ENCODE measurements around the gene RNF217.

Gene RNF217

DNA sequence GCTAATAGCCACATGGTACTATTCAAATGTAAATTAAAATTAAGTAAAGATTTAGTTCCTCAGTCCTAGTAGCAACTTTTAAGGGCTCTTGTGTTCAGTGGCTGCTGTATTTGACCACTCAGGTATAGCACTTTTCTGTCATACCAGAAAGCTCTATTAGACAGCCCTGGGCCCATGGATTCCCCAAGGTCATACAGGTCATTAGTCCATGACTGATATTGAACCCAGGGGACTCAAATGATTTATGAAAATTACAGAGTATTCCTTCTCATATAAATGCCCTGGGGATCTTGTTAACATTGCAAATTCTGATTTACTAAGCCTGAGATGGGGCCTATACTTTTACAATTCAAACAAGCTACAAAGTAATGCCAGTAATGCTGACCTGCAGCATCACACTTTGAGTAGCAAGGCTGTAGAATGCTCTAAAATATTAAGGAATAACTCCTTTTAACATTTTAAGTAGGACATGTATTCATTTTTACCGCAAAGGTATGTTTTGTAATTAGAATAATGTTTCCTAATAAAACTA lies 29.6 kb downstream of the RNF217 start:
- DNase-seq, result no peak

DNA sequence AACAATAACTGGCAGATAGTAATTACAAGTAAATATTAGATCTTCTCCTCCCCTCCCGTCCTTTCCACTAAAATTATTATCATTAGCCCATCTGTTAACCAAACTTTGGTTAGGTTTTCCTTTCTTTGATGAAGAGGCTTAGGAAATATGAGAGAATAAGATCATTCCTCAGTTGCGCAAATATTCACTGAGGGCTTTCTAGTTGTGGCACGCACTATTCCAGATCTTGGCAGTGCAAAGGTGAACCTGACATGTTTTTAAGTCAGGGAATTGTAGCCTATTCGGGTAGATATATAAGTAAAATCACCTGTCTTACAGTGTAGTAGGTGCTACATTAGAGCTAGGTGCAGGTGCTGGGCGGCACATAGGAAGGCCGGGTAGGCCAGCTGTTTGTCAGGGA lies 31.1 kb downstream of the RNF217 start:
- no peak for DNase-seq

DNA sequence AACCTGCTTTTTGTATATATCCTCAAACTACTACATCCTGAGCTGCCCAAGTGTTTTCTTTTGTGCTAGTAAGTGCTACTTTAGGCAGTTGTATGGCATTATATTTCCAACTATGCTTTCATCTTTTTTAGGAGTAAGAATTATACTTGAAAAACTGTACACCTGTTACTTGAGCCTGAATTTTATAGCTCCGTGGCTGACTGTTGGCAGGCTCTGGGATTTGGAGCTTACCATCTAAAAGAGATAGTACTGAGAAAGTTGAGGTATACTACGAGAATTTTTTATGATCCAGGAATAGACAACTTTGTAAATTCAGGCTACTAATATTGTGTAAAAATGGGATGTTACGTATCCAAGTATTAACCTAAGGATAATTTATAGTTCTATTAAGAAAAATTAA lies 32.4 kb downstream of the RNF217 start:
- no peak for DNase-seq

DNA sequence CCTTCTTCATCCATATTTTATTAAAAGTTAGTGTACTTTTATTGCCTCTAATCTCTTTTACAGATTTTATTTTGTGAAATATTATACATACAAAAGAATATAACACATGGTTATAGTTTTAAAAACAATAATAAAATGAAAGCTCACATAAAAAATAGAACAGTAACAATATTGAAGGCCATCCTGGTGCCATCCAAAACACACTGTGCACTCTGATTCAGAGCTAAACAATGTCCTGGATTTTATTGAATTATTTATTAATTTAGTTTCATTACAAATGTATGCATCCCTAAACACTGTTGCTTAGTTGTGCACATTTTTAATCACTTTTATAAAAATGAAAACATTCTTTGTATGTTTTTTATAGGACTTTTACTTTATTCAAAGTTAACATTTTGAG lies 32.9 kb downstream of the RNF217 start:
- no peak for DNase-seq

DNA sequence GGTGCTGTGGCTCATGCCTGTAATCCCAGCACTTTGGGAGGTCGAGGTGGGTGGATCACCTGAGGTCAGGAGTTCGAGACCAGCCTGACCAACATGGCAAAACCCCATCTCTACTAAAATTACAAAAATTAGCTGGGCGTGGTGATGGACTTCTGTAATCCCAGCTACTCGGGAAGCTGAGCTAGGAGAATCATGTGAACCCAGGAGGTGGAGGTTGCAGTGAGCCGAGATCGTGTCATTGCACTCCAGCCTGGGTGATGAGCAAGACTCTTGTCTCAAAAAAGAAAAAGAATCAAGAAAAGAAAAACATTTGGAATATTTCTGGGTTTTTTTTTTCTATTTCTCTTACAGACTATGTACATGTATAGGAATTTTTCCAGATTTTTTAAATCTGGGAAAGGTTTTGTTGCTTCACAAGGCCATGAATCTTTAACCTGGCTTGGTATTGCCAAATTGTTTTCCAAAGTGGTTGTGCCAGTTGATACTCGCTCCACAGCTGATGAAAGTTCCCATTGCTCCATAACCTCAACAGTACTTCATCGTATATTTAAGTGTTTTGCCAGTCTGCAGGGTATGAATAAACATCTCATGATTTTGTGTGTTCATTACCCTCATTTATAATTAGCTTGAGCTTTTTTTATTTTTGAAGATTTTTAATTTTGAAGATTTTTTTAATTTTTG lies 33.5 kb downstream of the RNF217 start:
- no peak for DNase-seq

DNA sequence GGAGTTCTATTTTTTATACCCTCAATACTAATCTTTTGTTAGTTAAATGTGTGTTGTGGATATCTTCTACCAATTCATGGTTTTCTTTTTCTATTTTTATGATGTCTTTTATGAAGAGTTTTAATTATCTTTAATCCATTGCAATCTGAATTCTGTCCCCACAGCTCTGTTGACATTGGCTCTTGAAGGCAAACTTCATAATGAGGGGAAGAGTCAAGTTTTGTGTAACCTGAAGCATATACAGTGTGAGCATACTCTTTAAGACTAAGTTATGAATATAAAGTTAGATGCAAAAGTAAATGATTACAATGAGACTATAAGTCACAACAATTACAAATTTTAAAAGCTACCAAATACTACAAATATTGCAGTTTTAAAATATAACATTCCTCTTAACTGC lies 34.2 kb downstream of the RNF217 start:
- DNase-seq, result no peak

DNA sequence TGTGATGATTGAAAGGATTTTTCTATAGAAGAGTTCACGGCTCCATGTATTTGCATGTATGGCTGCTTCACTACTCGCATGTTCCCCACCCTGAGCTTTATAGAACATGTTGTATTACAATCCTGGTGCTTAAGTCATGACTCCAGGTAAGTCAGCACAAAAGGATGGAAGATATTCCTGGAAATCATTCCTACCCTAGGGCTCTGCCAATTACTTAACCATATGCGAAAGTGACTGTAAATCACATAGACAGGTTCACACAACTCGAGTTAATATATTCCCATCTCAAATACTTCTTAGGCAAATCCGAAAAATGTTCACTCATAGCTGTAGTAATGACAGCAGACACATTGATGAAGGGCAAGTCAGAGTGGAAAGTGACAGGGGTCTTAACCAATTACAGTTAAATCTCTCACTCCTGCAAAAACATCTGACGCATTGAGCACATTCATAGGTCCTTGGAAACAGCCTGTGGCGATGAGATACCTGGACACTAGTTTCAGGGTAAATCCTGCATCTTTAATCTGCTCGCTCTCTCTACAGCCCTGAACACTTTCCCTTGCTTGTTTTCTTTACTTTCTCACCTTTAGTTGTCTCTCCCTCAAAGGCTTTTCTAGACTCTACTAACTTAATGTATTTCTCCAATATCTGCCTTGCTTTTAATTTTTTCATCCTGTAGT lies 35.1 kb downstream of the RNF217 start:
- no peak for DNase-seq

DNA sequence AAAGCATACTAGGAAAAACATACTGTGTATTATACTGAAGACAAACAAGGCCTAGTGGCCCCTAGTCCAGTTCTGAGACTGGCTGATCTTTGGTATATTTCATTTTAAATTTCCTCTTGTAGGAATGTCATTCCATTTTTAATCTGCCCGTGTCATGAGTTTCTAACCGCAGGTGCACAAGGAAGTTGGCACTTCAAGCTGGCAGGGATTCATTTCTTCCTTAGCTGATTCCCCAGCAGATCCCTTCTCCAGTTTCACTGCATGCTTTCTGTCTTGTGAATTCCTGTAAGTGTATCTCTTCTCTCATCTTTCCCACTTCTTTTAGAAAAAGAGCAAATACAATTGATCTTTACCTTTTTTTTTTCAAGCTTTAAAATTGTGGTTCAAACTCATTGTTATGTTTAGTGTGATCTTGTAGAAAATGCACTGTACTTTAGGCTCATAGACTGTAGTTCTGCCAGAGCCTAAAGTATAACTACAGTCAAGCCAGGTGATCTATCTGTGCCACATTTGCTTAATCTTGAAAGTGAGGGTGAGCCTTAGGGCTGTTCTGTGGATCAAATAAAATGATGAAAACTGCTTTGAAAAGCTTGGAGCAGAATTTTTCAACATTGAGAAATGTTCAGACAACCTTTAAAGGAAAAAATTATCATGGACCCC lies 37.0 kb downstream of the RNF217 start:
- DNase-seq, result no peak

DNA sequence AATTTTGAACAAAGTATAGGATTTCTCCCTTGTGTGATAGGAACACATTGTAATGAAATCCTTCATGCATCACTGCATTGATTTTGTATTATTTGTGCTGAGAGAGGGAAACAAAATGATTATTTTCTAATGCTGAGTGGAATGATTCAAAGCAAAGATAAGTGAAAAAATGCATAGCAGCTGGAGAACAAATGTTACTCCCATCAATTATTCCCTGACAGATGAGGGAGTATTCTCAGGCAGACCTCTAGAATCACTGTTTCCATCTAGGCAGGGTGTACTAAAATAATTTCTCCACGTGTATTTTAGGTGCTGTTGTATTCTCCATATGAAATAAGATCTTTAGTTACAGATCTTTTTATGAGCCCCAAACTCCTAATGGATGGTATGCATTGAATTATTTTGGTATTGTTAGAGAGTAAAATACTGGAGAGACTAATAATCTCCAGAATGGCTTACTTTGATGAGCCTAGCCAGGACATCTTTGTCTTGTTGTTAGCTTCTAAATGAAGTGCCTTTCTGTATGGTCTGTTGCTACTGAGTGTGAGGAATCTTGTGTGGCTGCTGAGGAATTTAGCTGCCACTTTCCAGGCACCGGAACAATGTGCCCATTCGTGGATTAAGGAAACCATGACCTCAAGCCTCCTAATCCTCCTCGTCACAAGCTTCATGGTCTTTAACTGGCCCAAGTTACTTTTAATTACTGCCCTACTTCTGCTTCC lies 39.6 kb downstream of the RNF217 start:
- DNase-seq, result no peak

DNA sequence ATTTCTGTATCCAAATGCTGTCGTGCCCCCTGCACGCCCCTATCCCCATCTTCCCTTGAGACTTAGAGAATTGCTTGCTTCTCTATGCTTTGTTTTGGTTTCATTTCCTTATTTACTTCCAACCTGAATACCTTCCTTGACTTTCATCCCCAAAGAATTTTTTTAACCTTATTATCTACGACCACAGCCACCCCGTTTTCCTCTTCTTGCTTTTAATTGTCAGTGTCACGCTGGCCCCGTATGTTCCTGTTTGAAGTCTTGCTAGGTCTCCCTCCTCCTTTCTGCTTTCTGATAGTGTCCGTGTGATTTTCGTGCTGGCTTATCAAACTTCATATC lies 40.1 kb downstream of the RNF217 start:
- DNase-seq, result no peak

DNA sequence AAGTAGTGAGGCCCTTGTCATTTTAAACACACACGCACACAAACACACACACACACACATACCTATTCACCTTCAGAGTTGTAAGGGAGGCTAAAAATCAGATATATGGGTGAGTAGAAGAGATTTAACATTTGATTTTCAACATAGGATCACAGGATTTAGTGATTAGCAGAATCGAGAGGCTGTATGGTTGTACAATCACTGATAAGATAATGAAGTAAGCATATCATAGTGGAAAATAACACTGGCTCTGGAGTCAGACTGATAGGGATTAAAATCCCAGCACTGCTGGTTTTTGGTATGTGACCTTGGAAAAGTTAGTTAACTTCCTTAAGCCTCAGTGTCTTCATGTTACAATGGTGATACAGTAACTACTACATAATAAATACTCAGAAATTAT lies 40.8 kb downstream of the RNF217 start:
- no peak for DNase-seq

DNA sequence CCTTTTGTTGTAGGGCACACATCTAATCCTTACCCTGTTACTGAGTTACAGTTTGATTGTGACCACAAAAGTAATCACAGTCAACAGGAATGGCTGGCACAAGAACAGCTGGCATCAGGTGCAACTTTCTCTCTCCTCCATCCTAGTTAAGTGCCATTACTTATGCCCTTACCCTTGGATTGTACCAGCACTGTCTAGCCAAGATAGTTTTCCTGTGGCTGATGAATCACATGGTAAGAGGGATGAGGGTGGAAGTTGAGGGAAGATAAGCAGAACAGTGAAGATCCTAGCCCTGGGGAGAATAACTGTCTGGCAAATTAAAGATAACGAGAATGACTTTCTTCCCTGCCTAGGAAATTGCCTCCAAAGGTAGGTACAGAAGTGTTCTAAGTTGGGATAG lies 42.0 kb downstream of the RNF217 start:
- DNase-seq, result no peak

DNA sequence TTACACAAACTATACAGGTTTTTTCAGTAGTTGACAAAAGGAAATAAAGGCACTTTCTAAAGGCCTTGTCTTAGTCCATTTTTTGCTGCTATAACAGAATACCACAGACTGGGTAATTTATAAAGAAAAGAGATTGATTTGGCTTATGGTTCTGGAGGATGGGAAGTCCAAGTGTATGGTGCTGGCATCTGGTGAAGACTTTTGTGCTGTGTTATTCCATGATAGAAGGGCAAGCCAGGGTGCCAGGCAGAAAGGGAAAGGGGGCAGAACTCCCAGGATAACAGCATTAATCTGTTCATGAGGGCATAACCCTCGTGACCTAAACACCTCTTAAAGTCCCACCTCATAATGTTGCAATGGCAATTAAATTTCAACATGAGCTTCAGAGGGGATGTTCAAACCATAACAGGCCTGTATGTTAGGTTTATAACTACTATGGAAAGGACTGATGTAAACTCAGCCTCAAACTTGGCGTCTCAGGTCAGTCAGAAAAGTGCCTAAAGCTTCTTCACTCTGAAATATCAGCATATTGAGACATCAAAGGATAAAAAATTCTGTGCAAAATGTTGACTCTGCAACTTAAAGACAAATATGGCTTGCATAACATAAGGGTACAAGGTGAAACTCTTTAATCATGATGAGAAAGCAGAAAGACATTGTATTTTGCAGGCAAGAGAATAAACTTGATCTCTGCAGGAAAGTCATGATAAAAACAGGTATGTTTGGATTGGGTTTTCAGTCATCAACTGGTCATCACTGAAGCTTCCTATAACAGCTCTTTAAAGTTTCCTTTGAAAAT lies 42.8 kb downstream of the RNF217 start:
- no peak for DNase-seq

DNA sequence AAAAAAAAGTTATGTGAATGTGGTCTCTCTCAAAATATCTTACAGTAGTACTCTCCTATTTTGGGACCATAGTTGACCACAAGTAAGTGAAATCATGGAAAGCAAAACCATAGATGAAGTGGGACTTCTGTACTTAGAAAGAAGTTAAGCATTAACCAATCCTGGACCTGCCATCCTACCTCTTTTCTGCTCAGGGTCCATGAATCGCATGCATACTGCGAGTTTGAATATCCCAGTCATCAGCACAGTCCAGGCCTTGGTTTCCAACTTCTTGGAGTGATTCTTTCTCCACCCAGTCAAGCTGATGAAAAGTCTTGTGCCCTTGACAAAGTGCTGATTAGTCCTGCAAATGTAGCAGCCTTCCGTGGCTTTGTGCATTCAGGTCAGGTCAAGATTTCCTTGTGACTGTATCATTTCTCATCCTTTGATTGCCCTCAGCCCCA lies 46.0 kb downstream of the RNF217 start:
- no peak for DNase-seq

DNA sequence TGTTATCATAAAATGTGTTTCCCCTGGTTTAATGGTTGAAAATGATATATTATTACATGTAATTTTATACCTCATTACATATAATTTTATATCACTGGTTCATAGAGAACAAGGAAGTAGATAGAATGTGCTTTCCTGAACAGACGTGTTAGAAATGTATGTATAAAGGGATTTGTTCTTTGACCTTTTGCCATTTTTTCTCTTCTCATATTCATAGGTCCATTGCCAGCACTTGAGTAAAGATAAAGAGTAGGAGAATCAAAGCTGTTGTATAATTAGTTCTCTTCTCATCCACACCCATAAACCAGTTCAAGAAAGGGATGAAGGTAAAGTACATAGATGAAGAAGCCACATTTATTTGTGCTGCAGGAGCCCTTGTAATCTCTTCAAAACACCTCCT lies 46.7 kb downstream of the RNF217 start:
- DNase-seq, result no peak

DNA sequence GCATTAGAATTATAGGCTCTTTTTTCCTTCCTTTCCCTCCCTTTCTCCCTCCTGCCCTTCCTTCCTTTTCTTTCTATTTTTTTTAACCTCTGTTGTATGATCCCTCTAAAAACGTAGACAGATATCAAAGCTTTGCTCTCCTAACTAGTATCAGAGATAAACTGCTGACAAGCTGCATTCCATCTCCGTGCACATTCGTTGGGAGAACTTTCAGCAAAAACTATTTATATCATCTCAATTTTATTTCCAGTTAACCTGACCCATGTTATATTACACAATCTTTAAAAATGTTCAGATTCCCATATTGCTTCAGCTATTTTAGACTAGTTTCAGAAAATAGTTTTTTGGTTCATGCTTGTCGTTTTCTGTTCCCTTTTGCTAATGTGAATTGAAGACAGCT lies 47.3 kb downstream of the RNF217 start:
- no peak for DNase-seq

DNA sequence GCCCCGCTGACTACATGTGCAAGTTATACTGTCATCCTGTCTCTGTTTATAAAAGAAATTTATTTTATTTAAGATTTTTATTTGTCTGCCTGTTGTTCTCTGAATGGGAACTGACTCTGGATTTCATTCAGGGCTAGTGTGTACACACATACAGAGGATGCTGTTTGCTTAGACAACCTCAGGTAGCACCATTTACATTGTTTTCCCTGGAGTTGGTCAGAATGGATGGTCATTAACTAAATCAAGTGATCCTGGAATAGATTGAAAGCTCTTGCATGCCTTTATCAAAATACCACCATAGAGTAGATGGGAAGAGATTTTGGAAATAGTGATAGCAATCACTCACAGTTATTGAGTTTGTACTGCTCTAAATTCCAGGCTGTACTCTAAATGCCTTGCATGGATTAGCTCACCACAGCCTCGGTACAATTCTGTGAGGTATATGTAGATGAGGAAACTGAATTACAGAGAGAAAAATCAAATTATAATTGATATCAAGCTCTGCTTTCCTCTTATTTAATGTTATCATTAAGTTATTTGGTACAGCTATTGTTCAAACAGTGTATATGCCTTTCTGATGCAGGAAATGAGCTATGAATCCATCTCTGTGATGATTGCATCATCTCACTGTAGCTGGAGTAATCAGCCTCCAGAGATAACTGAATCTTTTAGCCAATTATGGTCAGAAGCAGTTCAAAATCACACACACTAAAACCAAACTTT lies 51.9 kb downstream of the RNF217 start:
- no peak for DNase-seq

DNA sequence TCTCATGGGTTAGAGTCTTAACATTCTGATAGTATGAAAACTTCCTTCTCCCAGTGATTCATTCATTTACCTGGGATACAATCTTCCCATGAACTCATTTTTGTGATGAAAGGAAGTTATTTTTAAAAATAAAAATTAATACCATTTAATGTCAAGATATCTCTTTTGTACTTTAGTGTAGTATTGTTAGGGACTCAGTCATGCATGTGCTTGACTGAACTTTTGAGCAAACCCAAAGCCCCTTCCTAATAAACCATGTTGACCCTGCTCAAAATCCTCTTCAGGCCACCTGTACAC lies 52.4 kb downstream of the RNF217 start:
- no peak for DNase-seq

DNA sequence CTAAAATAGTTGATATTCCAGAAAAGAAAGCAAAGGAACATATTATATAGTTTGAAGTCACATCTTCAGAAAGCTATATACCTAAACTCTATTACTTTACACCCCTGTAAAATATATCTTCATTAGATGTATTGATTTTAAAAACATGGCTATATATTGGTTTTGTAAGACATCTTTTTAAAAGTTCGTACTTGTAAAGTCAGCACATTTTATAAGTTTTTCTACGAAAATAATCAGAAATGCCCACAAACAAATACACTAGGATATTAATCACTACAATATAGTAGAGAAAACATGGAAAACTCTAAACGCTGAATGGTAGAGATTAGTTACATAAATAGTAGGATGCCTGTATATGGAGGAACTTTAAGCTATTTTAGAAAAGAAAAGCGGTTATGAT lies 52.9 kb downstream of the RNF217 start:
- no peak for DNase-seq

DNA sequence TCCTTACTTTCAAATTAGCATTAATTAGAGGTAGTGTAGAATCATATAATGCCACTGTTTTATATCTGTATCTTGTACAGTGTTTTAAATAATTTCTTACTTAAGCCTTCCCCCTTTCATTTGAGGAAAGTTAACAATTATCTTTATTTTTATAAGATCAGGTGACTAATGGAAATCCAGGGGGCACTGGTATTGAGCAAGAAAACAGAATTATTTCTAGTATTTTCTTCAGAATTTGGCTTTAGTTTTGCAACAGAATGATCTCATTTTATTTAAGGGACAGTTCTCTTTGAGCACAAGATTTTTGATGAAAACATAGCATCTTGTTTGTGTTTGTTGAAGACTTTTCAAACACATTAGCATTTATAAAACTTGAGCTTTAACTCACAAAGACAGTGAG lies 55.9 kb downstream of the RNF217 start:
- DNase-seq, result no peak

DNA sequence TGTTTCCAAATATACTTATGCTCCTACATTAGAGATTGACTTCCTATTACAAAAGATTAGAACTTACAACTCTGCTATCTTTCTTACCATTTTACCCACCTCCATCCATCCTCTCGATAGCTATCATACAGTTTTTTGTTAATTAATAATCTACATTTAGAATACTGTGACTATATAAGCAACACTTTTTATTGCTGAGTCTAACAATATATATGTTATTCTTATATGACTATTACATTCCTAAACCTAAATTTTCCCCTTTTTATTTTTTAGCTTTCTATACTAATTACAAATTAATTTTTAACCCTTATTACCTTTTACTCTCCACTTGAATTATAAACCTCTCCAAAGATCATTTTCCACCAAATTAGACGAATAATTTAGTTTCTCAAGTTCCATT lies 57.0 kb downstream of the RNF217 start:
- no peak for DNase-seq

DNA sequence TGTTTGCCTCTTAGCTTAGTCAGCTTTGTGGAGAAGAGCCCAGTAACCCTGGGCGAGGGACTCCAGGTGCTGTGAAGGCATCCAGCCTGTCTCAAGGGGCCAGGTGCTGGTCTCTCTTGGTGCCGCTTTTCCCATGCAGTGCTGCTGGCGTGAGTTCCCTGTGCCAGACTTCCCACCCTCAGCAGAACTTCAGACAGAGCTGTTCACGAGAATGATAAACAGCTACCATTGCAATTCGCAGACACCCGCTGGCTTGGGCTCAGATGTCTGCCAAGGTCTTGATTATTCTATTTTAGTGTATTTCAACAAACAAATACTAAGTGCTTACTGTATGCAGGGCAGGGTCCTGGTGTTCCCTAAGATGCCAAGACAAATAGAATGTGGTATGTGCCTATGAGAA lies 57.7 kb downstream of the RNF217 start:
- no peak for DNase-seq

Data from NCI-H524 treated with DMSO at 0.1 percent for 48 hours (cell line).